BE2C (cell line): ENCODE results near the gene PRM1.

ENCODE experiments used
- DNase-seq: peaks from one replicate; pipeline ENCODE4 v3.0.0-alpha.2; 2020
- H3K27me3 ChIP-seq: fragments of 250-450 bp; sonication (Bioruptor Pico); 2 replicates; pipeline ENCODE4 v1.5.1; 2020; ENCODE audit warnings: mild to moderate bottlenecking
- H3K36me3 ChIP-seq: fragments of 250-450 bp; sonication (Bioruptor Pico); 2 replicates; pipeline ENCODE4 v1.5.1; 2020; ENCODE audit warnings: mild to moderate bottlenecking
- H3K4me1 ChIP-seq: fragments of 250-450 bp; sonication (Bioruptor Pico); 2 replicates; pipeline ENCODE4 v1.5.1; 2020
- H3K4me3 ChIP-seq: 2 replicates; pipeline ENCODE4 v1.5.1; 2011; ENCODE audit warnings: low read depth, low read length
- H3K9me3 ChIP-seq: fragments of 250-450 bp; sonication (Bioruptor Pico); 2 replicates; pipeline ENCODE4 v1.5.1; 2020
- CTCF ChIP-seq: IDR thresholded peaks from 2 replicates; pipeline ENCODE4 v1.5.1; 2012; ENCODE audit warnings: mild to moderate bottlenecking, low read depth, low read length

Gene PRM1

GRCh38 chr16:11322823-11323222 lies 41.7 kb upstream of the PRM1 start:
- Histone ChIP-seq H3K36me3 (no peaks in the 10 kb centered on the region), H3K27me3 (no peaks in the 10 kb centered on the region), H3K4me1 (no peaks in the 10 kb centered on the region), H3K9me3 (no peaks in the 10 kb centered on the region), H3K4me3 (no peak overlapping the region)
- DNase-seq: no peak
- TF ChIP-seq CTCF: no peak

GRCh38 chr16:11321662-11322061 lies 40.5 kb upstream of the PRM1 start:
- H3K9me3 ChIP-seq: no peaks in the 10 kb centered on the region
- no peaks in the 10 kb centered on the region for H3K36me3 ChIP-seq
- DNase-seq: no peak
- no peak overlapping the region for H3K4me3 ChIP-seq
- no peaks in the 10 kb centered on the region for H3K4me1 ChIP-seq
- TF ChIP-seq CTCF: no peak
- no peaks in the 10 kb centered on the region for H3K27me3 ChIP-seq

- no peak for TF ChIP-seq CTCF
Observed at GRCh38 chr16:11320170-11320569, 39.0 kb upstream of the PRM1 start.

GRCh38 chr16:11319529-11320146 lies 38.5 kb upstream of the PRM1 start:
- no peaks in the 10 kb centered on the region for H3K4me1 ChIP-seq
- peak; percentile 67 for DNase-seq
- TF ChIP-seq CTCF: no peak
- no peaks in the 10 kb centered on the region for H3K9me3 ChIP-seq
- no peaks in the 10 kb centered on the region for H3K27me3 ChIP-seq
- H3K4me3 ChIP-seq: no peak overlapping the region
- no peaks in the 10 kb centered on the region for H3K36me3 ChIP-seq

More at GRCh38 chr16:11320170-11320569, 39.0 kb upstream of the PRM1 start:
- Histone ChIP-seq H3K36me3 (no peaks in the 10 kb centered on the region), H3K9me3 (no peaks in the 10 kb centered on the region), H3K27me3 (no peaks in the 10 kb centered on the region), H3K4me3 (no peak overlapping the region), H3K4me1 (no peaks in the 10 kb centered on the region)
- DNase-seq: no peak

- H3K9me3 ChIP-seq: no peaks in the 10 kb centered on the region
- H3K36me3 ChIP-seq: no peaks in the 10 kb centered on the region
- no peak overlapping the region for H3K4me3 ChIP-seq
- no peak for DNase-seq
- no peaks in the 10 kb centered on the region for H3K4me1 ChIP-seq
- no peaks in the 10 kb centered on the region for H3K27me3 ChIP-seq
- TF ChIP-seq CTCF: no peak
Observed at GRCh38 chr16:11318817-11319216, 37.7 kb upstream of the PRM1 start.

GRCh38 chr16:11316331-11317015 lies 35.3 kb upstream of the PRM1 start:
- H3K4me3 ChIP-seq: no peak overlapping the region
- no peak for DNase-seq
- TF ChIP-seq CTCF: no peak
- no peaks in the 10 kb centered on the region for H3K4me1 ChIP-seq
- no peaks in the 10 kb centered on the region for H3K9me3 ChIP-seq
- no peaks in the 10 kb centered on the region for H3K27me3 ChIP-seq
- H3K36me3 ChIP-seq: no peaks in the 10 kb centered on the region
